MM.1S (cell line): ENCODE measurements around the gene DDX10.
"Not testable (repeated sequence)": the region's sequence is repeated elsewhere in the genome, so short reads cannot be mapped to it uniquely, and the experiment has no call there.

ENCODE experiments used
- DNase-seq: peaks from one replicate; pipeline ENCODE4 v3.0.0-alpha.2; 2015
- H2AFZ ChIP-seq: fragments of 300-600 bp; sonication (generic); 2 replicates; pipeline ENCODE4 v1.6.0; 2016; ENCODE audit warnings: antibody characterized with exemption, low read length
- H3F3A ChIP-seq: fragments of 300-600 bp; sonication (generic); 2 replicates; pipeline ENCODE4 v1.6.1; 2016; ENCODE audit warnings: mild to moderate bottlenecking, antibody characterized with exemption, low read length, moderate library complexity, mixed read lengths; ENCODE audit not compliant: insufficient read depth
- H3K27ac ChIP-seq: fragments of 300-600 bp; sonication (generic); 2 replicates; pipeline ENCODE4 v1.5.1; 2016; ENCODE audit warnings: mild to moderate bottlenecking, low read length
- H3K27me3 ChIP-seq: fragments of 300-600 bp; sonication (generic); replicated peaks from 2 replicates; pipeline ENCODE4 v1.6.0; 2016; ENCODE audit warnings: low read length; ENCODE audit not compliant: insufficient read depth
- H3K36me3 ChIP-seq: fragments of 300-600 bp; sonication (generic); replicated peaks from 2 replicates; pipeline ENCODE4 v1.6.1; 2016; ENCODE audit warnings: mild to moderate bottlenecking, low read length, mixed read lengths; ENCODE audit not compliant: insufficient read depth
- H3K4me1 ChIP-seq: fragments of 300-600 bp; sonication (generic); 2 replicates; pipeline ENCODE4 v1.6.1; 2016; ENCODE audit warnings: low read length, mixed read lengths
- H3K4me2 ChIP-seq: fragments of 300-600 bp; sonication (generic); 2 replicates; pipeline ENCODE4 v1.6.0; 2016; ENCODE audit warnings: low read depth, low read length
- H3K4me3 ChIP-seq: fragments of 300-600 bp; sonication (generic); 2 replicates; pipeline ENCODE4 v1.5.1; 2016; ENCODE audit warnings: low read length, mixed read lengths
- H3K79me2 ChIP-seq: fragments of 300-600 bp; sonication (generic); 2 replicates; pipeline ENCODE4 v1.6.1; 2016; ENCODE audit warnings: mixed run types, low read length, mixed read lengths
- H3K9ac ChIP-seq: fragments of 300-600 bp; sonication (generic); 2 replicates; pipeline ENCODE4 v1.6.1; 2016; ENCODE audit warnings: low read length, mixed read lengths
- H3K9me2 ChIP-seq: fragments of 300-600 bp; sonication (generic); replicated peaks from 2 replicates; pipeline ENCODE4 v1.6.1; 2016; ENCODE audit warnings: mild to moderate bottlenecking, low read length, mixed read lengths; ENCODE audit not compliant: insufficient read depth
- H3K9me3 ChIP-seq: fragments of 300-600 bp; sonication (generic); replicated peaks from 2 replicates; pipeline ENCODE4 v1.6.1; 2016; ENCODE audit warnings: mild to moderate bottlenecking, low read length, mixed read lengths; ENCODE audit not compliant: insufficient read depth
- H4K20me1 ChIP-seq: fragments of 300-600 bp; sonication (generic); 2 replicates; pipeline ENCODE4 v1.6.1; 2016; ENCODE audit warnings: mild to moderate bottlenecking, low read length, moderate library complexity, mixed read lengths; ENCODE audit not compliant: insufficient read depth
- EZH2 ChIP-seq: fragments of 300-600 bp; sonication (generic); optimal IDR thresholded peaks from 2 replicates; pipeline ENCODE3; 2017; ENCODE audit warnings: low read depth, mild to moderate bottlenecking, antibody characterized with exemption, low read length, mixed read lengths
- EZH2phosphoT487 ChIP-seq: fragments of 300-600 bp; sonication (generic); IDR thresholded peaks from 2 replicates; pipeline ENCODE4 v1.6.1; 2018; ENCODE audit warnings: antibody characterized with exemption, low read length
- TF ChIP-seq, protein P1 (sequence below): fragments of 300-600 bp; sonication (generic); IDR thresholded peaks from 2 replicates; pipeline ENCODE4 v1.5.1; 2016; ENCODE audit warnings: antibody characterized with exemption, low read length, mixed read lengths

Gene DDX10

DNA sequence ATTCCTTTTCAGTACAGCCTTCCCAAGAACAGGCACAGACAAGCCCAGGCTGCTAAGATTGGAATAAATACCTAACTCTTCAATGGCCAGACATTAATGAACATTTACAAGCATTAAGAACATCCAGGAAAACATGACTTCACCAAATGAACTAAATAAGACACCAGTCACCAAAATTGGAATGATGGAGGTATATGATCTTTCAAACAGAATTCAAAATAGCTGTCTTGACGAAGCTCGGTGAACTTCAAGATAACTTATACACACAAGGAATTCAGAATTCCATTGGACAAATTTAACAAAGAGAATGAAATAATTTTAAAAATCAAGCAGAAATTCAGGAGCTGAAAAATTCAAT, 16.4 kb upstream of the DDX10 start:
- Histone ChIP-seq H3K9ac (no peak overlapping the region), H3K27me3 (no peaks in the 10 kb centered on the region), H3F3A (no peaks in the 10 kb centered on the region), H3K36me3 (no peaks in the 10 kb centered on the region), H4K20me1 (no peaks in the 10 kb centered on the region), H3K27ac (no peak overlapping the region), H3K9me3 (no peaks in the 10 kb centered on the region), H2AFZ (no peak overlapping the region), H3K9me2 (no peaks in the 10 kb centered on the region), H3K4me2 (no peak overlapping the region), H3K4me1 (no peaks in the 10 kb centered on the region), H3K4me3 (no peak overlapping the region), H3K79me2 (no peaks in the 10 kb centered on the region)
- no peak for DNase-seq
- TF ChIP-seq, protein P1, sequence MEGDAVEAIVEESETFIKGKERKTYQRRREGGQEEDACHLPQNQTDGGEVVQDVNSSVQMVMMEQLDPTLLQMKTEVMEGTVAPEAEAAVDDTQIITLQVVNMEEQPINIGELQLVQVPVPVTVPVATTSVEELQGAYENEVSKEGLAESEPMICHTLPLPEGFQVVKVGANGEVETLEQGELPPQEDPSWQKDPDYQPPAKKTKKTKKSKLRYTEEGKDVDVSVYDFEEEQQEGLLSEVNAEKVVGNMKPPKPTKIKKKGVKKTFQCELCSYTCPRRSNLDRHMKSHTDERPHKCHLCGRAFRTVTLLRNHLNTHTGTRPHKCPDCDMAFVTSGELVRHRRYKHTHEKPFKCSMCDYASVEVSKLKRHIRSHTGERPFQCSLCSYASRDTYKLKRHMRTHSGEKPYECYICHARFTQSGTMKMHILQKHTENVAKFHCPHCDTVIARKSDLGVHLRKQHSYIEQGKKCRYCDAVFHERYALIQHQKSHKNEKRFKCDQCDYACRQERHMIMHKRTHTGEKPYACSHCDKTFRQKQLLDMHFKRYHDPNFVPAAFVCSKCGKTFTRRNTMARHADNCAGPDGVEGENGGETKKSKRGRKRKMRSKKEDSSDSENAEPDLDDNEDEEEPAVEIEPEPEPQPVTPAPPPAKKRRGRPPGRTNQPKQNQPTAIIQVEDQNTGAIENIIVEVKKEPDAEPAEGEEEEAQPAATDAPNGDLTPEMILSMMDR = no peak
- TF ChIP-seq EZH2 (no peak), EZH2phosphoT487 (no peak)

DNA sequence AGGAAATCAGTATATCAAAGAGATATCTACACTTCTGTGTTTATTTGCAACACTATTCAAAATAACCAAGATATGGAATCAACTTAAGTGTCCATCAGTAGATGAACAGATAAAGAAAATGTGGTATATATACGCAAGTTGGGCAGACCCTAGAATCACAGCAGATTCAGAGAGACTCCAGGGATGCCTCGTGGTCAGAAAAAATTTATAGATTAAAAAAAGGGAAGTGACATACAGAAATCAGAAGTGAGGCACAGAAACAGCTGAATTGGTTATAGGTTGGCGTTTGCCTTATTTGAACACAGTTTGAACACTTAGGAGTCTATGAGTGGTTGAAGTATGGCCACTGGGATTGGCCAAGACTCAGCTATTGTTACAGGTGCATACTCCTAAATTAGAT, 10.8 kb upstream of the DDX10 start:
- H3K9me3 ChIP-seq, H3K4me2 ChIP-seq, H3K79me2 ChIP-seq, H3K9ac ChIP-seq, H3K27me3 ChIP-seq, H3K27ac ChIP-seq, H3K4me3 ChIP-seq, H3F3A ChIP-seq, H2AFZ ChIP-seq, H3K9me2 ChIP-seq, DNase-seq, H3K36me3 ChIP-seq, H4K20me1 ChIP-seq: not testable (repeated sequence)
- peaks cover 16% of the 10 kb centered on the region; the same call in 1 of the 2 replicates for H3K4me1 ChIP-seq

DNA sequence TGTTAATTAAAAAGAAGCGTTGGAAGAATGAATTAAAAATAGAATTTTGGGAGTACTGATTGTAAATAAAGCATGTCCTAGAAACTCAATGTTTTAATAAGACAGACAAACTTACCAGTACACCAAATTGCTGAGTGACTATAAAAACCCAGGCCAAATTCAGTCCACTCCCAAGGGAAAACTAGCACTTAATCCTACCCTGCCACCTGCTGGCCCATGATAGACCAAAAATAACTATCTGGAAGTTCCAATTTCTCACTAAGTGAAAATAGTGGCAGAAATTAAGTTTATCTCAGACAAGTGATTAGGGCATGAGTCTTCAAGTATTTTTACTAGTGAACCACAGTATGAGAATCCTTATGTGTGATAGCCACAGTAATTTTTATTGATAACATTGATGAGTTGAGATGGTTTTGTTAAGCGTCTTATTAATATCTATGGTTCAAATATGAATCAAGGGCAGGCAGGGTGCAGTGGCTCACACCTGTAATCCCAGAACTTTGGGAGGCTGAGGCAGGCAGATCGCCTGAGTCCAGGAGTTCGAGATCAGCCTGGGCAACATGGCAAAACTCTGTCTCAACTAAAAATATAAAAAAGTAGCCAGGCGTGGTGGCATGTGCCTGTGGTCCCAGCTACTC, 9.8 kb upstream of the DDX10 start:
- Histone ChIP-seq H4K20me1 (no peaks in the 10 kb centered on the region), H3K27ac (no peak overlapping the region), H3K36me3 (no peaks in the 10 kb centered on the region), H3F3A (0 out of 2 replicates have a peak, but pooled peaks cover 3% of the 10 kb centered on the region), H3K4me3 (no peak overlapping the region), H3K4me2 (no peak overlapping the region), H3K27me3 (no peaks in the 10 kb centered on the region), H2AFZ (no peak overlapping the region), H3K9me3 (no peaks in the 10 kb centered on the region), H3K9ac (no peak overlapping the region), H3K79me2 (no peaks in the 10 kb centered on the region), H3K4me1 (peaks cover 16% of the 10 kb centered on the region; the same call in 1 of the 2 replicates), H3K9me2 (no peaks in the 10 kb centered on the region)
- peak; percentile 52 for DNase-seq
- TF ChIP-seq EZH2phosphoT487 = no peak
- TF ChIP-seq, protein P1 = peak; percentile 69

DNA sequence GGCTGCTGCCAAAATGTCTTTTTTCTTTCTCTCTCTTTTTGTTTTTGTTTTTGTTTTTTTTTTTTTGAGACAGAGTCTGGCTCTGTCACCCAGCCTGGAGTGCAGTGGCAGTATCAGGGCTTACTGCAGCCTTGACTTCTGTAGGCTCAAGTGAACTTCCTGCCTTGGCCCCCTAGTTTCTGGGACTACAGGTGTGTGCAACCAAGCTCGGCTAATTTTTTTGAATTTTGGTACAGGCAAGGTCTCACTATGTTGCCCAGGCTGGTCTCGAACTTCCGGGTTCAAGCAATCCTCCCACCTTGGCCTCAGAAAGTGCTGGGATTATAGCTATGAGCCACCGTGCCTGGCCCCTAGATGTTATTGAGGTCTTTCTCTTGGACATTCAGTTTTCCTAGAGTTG, 2.2 kb upstream of the DDX10 start:
- Histone ChIP-seq H3K4me3 (no peak overlapping the region), H2AFZ (no peak overlapping the region), H3K27ac (no peak overlapping the region), H3K4me1 (peaks cover 44% of the 10 kb centered on the region), H3F3A (peaks cover 13% of the 10 kb centered on the region; the same call in 1 of the 2 replicates), H3K9ac (no peak overlapping the region), H3K36me3 (no peaks in the 10 kb centered on the region), H3K4me2 (no peak overlapping the region), H3K27me3 (no peaks in the 10 kb centered on the region), H3K79me2 (peaks cover 28% of the 10 kb centered on the region), H3K9me2 (no peaks in the 10 kb centered on the region), H4K20me1 (no peaks in the 10 kb centered on the region), H3K9me3 (no peaks in the 10 kb centered on the region)
- DNase-seq = no peak
- no peak for TF ChIP-seq EZH2phosphoT487
- TF ChIP-seq, protein P1 = no peak
- TF ChIP-seq EZH2 = no peak
